ENCODE results near the gene PTPRN2.

DNA sequence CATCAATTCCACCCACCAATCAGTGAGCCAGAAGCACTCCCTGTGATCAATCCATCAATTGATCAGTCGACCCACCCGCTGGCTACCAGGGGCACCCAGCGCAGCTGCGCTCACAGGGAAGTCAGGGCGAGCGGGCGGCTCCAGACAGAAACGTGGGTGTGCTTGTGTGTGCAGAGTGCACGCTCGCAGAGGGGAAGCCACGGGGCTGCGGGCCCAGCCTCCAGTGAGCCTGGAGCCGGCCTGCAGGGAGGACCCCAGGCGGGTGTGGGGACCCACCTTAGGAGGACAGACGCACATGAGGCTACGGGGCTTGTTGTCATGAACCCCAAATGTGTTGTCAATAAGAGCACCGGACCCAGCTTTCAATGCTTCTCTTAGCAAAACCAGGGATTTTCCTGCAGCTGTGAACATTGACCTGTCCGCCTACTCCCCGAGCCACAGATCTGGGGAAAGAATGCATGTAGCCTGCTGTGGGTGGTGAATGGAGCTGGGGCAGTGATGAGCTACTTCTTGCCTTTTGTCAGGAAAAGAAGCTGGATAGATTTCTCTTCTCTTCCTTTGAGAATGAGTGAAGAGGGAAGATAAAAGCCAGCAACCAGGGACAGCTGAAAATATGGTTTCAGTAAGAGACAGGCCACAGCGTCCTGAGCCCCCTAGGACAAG lies 753.0 kb downstream of the PTPRN2 start:
- TF ChIP-seq, protein P1, sequence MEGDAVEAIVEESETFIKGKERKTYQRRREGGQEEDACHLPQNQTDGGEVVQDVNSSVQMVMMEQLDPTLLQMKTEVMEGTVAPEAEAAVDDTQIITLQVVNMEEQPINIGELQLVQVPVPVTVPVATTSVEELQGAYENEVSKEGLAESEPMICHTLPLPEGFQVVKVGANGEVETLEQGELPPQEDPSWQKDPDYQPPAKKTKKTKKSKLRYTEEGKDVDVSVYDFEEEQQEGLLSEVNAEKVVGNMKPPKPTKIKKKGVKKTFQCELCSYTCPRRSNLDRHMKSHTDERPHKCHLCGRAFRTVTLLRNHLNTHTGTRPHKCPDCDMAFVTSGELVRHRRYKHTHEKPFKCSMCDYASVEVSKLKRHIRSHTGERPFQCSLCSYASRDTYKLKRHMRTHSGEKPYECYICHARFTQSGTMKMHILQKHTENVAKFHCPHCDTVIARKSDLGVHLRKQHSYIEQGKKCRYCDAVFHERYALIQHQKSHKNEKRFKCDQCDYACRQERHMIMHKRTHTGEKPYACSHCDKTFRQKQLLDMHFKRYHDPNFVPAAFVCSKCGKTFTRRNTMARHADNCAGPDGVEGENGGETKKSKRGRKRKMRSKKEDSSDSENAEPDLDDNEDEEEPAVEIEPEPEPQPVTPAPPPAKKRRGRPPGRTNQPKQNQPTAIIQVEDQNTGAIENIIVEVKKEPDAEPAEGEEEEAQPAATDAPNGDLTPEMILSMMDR (IDR thresholded peaks at IDR 0.05) = no peak
- TF ChIP-seq POLR2A (IDR thresholded peaks at IDR 0.05) = no peak
- TF ChIP-seq EP300 (IDR thresholded peaks at IDR 0.05) = no peak
